ENCODE data around the gene DEFB125.
"Not testable (repeated sequence)": the region's sequence is repeated elsewhere in the genome, so short reads cannot be mapped to it uniquely, and the experiment has no call there.

DEFB125 gene

GRCh38 chr20:101975-102374 is 14.5 kb downstream of the DEFB125 start:
- no peaks in the 10 kb centered on the region for H3K79me2 ChIP-seq (ENCODE audit: low read length)
- H3F3A ChIP-seq (ENCODE audit: insufficient read depth, low read length), result no peaks in the 10 kb centered on the region
- no peak overlapping the region for H3K4me3 ChIP-seq (ENCODE audit: low read length)
- H3K27ac ChIP-seq (ENCODE audit: low read length), result no peak overlapping the region
- no peaks in the 10 kb centered on the region for H3K27me3 ChIP-seq (replicated peaks; ENCODE audit: insufficient read depth, low read length)
- H4K20me1 ChIP-seq (ENCODE audit: insufficient read depth, low read length), result no peaks in the 10 kb centered on the region
- no peaks in the 10 kb centered on the region for H3K9me3 ChIP-seq (replicated peaks; ENCODE audit: insufficient read depth, low read length)
- no peaks in the 10 kb centered on the region for H3K36me3 ChIP-seq (replicated peaks; ENCODE audit: insufficient read depth, low read length)
- H2AFZ ChIP-seq (ENCODE audit: low read length), result no peak overlapping the region
- no peak for TF ChIP-seq EZH2 (optimal IDR thresholded peaks at IDR 0.05; ENCODE audit: low read depth, low read length)
- TF ChIP-seq CTCF (IDR thresholded peaks at IDR 0.05; ENCODE audit: low read length), result no peak
- TF ChIP-seq EZH2phosphoT487 (IDR thresholded peaks at IDR 0.05; ENCODE audit: low read length), result no peak
- no peaks in the 10 kb centered on the region for H3K9me2 ChIP-seq (replicated peaks; ENCODE audit: insufficient read depth, low read length)
- DNase-seq, result no peak
- H3K4me2 ChIP-seq (ENCODE audit: low read depth, low read length), result no peak overlapping the region
- H3K9ac ChIP-seq (ENCODE audit: low read length), result no peak overlapping the region
- H3K4me1 ChIP-seq (ENCODE audit: low read length), result no peaks in the 10 kb centered on the region

GRCh38 chr20:103456-103855 is 16.0 kb downstream of the DEFB125 start:
- Histone ChIP-seq H3K27me3 (replicated peaks; ENCODE audit: insufficient read depth, low read length) (no peaks in the 10 kb centered on the region), H4K20me1 (ENCODE audit: insufficient read depth, low read length) (no peaks in the 10 kb centered on the region), H3K4me2 (ENCODE audit: low read depth, low read length) (no peak overlapping the region), H3K4me1 (ENCODE audit: low read length) (no peaks in the 10 kb centered on the region), H3F3A (ENCODE audit: insufficient read depth, low read length) (no peaks in the 10 kb centered on the region), H3K4me3 (ENCODE audit: low read length) (no peak overlapping the region), H3K9me3 (replicated peaks; ENCODE audit: insufficient read depth, low read length) (no peaks in the 10 kb centered on the region), H3K9ac (ENCODE audit: low read length) (no peak overlapping the region), H3K27ac (ENCODE audit: low read length) (no peak overlapping the region), H2AFZ (ENCODE audit: low read length) (no peak overlapping the region), H3K79me2 (ENCODE audit: low read length) (no peaks in the 10 kb centered on the region), H3K36me3 (replicated peaks; ENCODE audit: insufficient read depth, low read length) (no peaks in the 10 kb centered on the region), H3K9me2 (replicated peaks; ENCODE audit: insufficient read depth, low read length) (no peaks in the 10 kb centered on the region)
- no peak for TF ChIP-seq CTCF (IDR thresholded peaks at IDR 0.05; ENCODE audit: low read length)
- DNase-seq, result no peak

GRCh38 chr20:112396-112795 is 24.9 kb downstream of the DEFB125 start:
- Histone ChIP-seq H3K27me3 (replicated peaks; ENCODE audit: insufficient read depth, low read length) (no peaks in the 10 kb centered on the region), H3K9me2 (replicated peaks; ENCODE audit: insufficient read depth, low read length) (no peaks in the 10 kb centered on the region), H3K9ac (ENCODE audit: low read length) (no peak overlapping the region), H2AFZ (ENCODE audit: low read length) (no peak overlapping the region), H3F3A (ENCODE audit: insufficient read depth, low read length) (no peaks in the 10 kb centered on the region), H4K20me1 (ENCODE audit: insufficient read depth, low read length) (no peaks in the 10 kb centered on the region), H3K79me2 (ENCODE audit: low read length) (no peaks in the 10 kb centered on the region), H3K9me3 (replicated peaks; ENCODE audit: insufficient read depth, low read length) (no peaks in the 10 kb centered on the region), H3K4me2 (ENCODE audit: low read depth, low read length) (no peak overlapping the region), H3K4me1 (ENCODE audit: low read length) (no peaks in the 10 kb centered on the region), H3K36me3 (replicated peaks; ENCODE audit: insufficient read depth, low read length) (no peaks in the 10 kb centered on the region), H3K27ac (ENCODE audit: low read length) (no peak overlapping the region), H3K4me3 (ENCODE audit: low read length) (no peak overlapping the region)
- no peak for DNase-seq
- TF ChIP-seq EZH2phosphoT487 (IDR thresholded peaks at IDR 0.05; ENCODE audit: low read length) (no peak), EZH2 (optimal IDR thresholded peaks at IDR 0.05; ENCODE audit: low read depth, low read length) (no peak), CTCF (IDR thresholded peaks at IDR 0.05; ENCODE audit: low read length) (no peak)

- Histone ChIP-seq H3K79me2 (ENCODE audit: low read length) (no peaks in the 10 kb centered on the region), H3K9ac (ENCODE audit: low read length) (no peak overlapping the region), H3K4me3 (ENCODE audit: low read length) (no peak overlapping the region), H3K4me2 (ENCODE audit: low read depth, low read length) (no peak overlapping the region), H3F3A (ENCODE audit: insufficient read depth, low read length) (no peaks in the 10 kb centered on the region), H3K27me3 (replicated peaks; ENCODE audit: insufficient read depth, low read length) (no peaks in the 10 kb centered on the region), H3K9me3 (replicated peaks; ENCODE audit: insufficient read depth, low read length) (no peaks in the 10 kb centered on the region), H3K9me2 (replicated peaks; ENCODE audit: insufficient read depth, low read length) (no peaks in the 10 kb centered on the region), H4K20me1 (ENCODE audit: insufficient read depth, low read length) (no peaks in the 10 kb centered on the region), H2AFZ (ENCODE audit: low read length) (no peak overlapping the region), H3K27ac (ENCODE audit: low read length) (no peak overlapping the region), H3K36me3 (replicated peaks; ENCODE audit: insufficient read depth, low read length) (no peaks in the 10 kb centered on the region), H3K4me1 (ENCODE audit: low read length) (no peaks in the 10 kb centered on the region)
- DNase-seq, result no peak
- TF ChIP-seq EZH2 (optimal IDR thresholded peaks at IDR 0.05; ENCODE audit: low read depth, low read length), result no peak
- TF ChIP-seq CTCF (IDR thresholded peaks at IDR 0.05; ENCODE audit: low read length), result no peak
- TF ChIP-seq EZH2phosphoT487 (IDR thresholded peaks at IDR 0.05; ENCODE audit: low read length), result no peak
These were observed 30.0 kb downstream of the DEFB125 start for GRCh38 chr20:117518-117917.

- not testable (repeated sequence) for H3K27me3 ChIP-seq (replicated peaks; ENCODE audit: insufficient read depth, low read length); DNase-seq; H2AFZ ChIP-seq (ENCODE audit: low read length)
These were observed 42.4 kb downstream of the DEFB125 start for GRCh38 chr20:129786-130323.

More at GRCh38 chr20:129786-130323, 42.4 kb downstream of the DEFB125 start:
- H3K4me2 ChIP-seq (ENCODE audit: low read depth, low read length); H3K36me3 ChIP-seq (replicated peaks; ENCODE audit: insufficient read depth, low read length); H3K27ac ChIP-seq (ENCODE audit: low read length); H3K79me2 ChIP-seq (ENCODE audit: low read length); H3K9ac ChIP-seq (ENCODE audit: low read length); H3F3A ChIP-seq (ENCODE audit: insufficient read depth, low read length); H3K4me1 ChIP-seq (ENCODE audit: low read length); H3K4me3 ChIP-seq (ENCODE audit: low read length); H3K9me2 ChIP-seq (replicated peaks; ENCODE audit: insufficient read depth, low read length); H3K9me3 ChIP-seq (replicated peaks; ENCODE audit: insufficient read depth, low read length); H4K20me1 ChIP-seq (ENCODE audit: insufficient read depth, low read length): not testable (repeated sequence)

Measured in MM.1S (cell line).